PFSK-1 (cell line): Measurements from ENCODE around the gene RFTN1.

Source experiments
- FOXP2 ChIP-seq: optimal IDR thresholded peaks from 2 replicates; pipeline ENCODE3; 2011; ENCODE audit warnings: borderline replicate concordance, control low read depth, inconsistent platforms; ENCODE audit not compliant: insufficient read depth; ENCODE audit errors: extremely low read length, extremely low read depth
- POLR2AphosphoS5 ChIP-seq: IDR thresholded peaks from 2 replicates; pipeline ENCODE4 v1.6.1; 2012; ENCODE audit warnings: low read depth, mild to moderate bottlenecking, control low read depth, low read length, moderate library complexity
- REST ChIP-seq, 2 experiments: IDR thresholded peaks; 2 replicates each; pipeline versions ENCODE4 v1.6.1 to v1.8.0; 2011 to 2012; ENCODE audit warnings: low read depth in 2 of 2, low read length in 2 of 2, control low read depth in 1 of 2, inconsistent platforms in 1 of 2, mild to moderate bottlenecking in 1 of 2, moderate library complexity in 1 of 2; ENCODE audit not compliant: insufficient read depth in 1 of 2
- SIN3A ChIP-seq: IDR thresholded peaks from 2 replicates; pipeline ENCODE4 v1.6.1; 2012; ENCODE audit warnings: mild to moderate bottlenecking, low read length, moderate library complexity, borderline replicate concordance; ENCODE audit not compliant: insufficient read depth
- TAF1 ChIP-seq: IDR thresholded peaks from 2 replicates; pipeline ENCODE4 v1.6.1; 2012; ENCODE audit warnings: low read length, control low read depth, borderline replicate concordance; ENCODE audit not compliant: insufficient read depth

RFTN1 gene

GRCh38 chr3:16305111-16305541 lies 208.4 kb downstream of the RFTN1 start:
- TF ChIP-seq TAF1: no peak
- TF ChIP-seq FOXP2: no peak
- TF ChIP-seq POLR2AphosphoS5: no peak
- TF ChIP-seq REST (IDR thresholded peaks at IDR 0.05; ENCODE audit: insufficient read depth in 1 of 2, low read depth in 2 of 2, low read length in 2 of 2): no peak
- no peak for TF ChIP-seq SIN3A

- TF ChIP-seq FOXP2: no peak
- TF ChIP-seq TAF1: no peak
- TF ChIP-seq REST (IDR thresholded peaks at IDR 0.05; ENCODE audit: insufficient read depth in 1 of 2, low read depth in 2 of 2, low read length in 2 of 2): no peak
- TF ChIP-seq POLR2AphosphoS5: no peak
- TF ChIP-seq SIN3A: no peak
These were observed 209.2 kb downstream of the RFTN1 start for GRCh38 chr3:16304061-16305010.

GRCh38 chr3:16303037-16303575 lies 210.4 kb downstream of the RFTN1 start:
- TF ChIP-seq TAF1: no peak
- TF ChIP-seq REST (IDR thresholded peaks at IDR 0.05; ENCODE audit: insufficient read depth in 1 of 2, low read depth in 2 of 2, low read length in 2 of 2): no peak
- TF ChIP-seq POLR2AphosphoS5: no peak
- TF ChIP-seq FOXP2: no peak
- TF ChIP-seq SIN3A: no peak

DNA sequence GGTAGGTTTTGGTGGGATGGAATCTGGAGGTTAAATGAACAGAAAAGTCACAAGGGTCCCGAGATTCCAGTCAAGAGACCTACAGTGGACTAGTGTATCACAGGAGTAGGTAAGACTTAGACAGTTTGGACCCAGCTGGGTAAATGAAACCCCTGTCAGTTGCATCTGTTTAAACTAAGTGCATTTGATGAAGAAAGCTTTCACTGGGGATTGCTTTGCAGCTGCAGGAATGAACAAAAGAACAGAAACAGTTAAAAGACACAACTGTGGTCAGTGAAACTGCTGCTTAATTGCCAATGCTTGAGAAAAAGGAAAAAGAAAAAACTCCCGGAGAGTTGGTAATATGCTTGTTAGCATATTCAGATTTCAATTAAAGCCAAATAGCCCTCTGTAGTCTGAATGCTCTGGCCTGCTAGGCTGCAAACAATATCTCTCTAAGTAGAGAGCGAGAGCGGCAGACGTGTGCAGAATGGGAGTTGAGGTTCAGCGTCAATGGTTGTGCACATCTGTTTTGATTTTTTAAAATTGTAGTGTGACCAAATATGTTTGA lies 211.3 kb downstream of the RFTN1 start:
- TF ChIP-seq SIN3A (no peak), POLR2AphosphoS5 (no peak), REST (IDR thresholded peaks at IDR 0.05; ENCODE audit: insufficient read depth in 1 of 2, low read depth in 2 of 2, low read length in 2 of 2) (no peak), TAF1 (no peak), FOXP2 (no peak)
